WTC11 (cell line): ENCODE results near the gene STOM. TPM values are rescaled to one million over a fixed set of nuclear protein-coding genes. Genes with fewer than 3 reads are reported as not detected.

Source experiments
- ATAC-seq: fragments of 200-7000 bp; cut with Tn5 transposase; 2 replicates; pipeline ENCODE4 v1.10.0; 2021; ENCODE audit warnings: mild to moderate bottlenecking, moderate library complexity
- CTCF ChIA-PET: fragments of 300-600 bp; sonication (Branson Sonifier 250); formaldehyde crosslinking; loops from one replicate; lab custom pipeline; 2021; ENCODE audit warnings: antibody characterized with exemption; lab: Charles Lee
- POLR2A ChIA-PET: fragments of 350-600 bp; sonication (Branson Sonifier 250); formaldehyde crosslinking; loops from one replicate; lab custom pipeline; 2021; ENCODE audit warnings: antibody characterized with exemption; lab: Charles Lee
- DNase-seq: peaks from one replicate; pipeline ENCODE4 v3.0.0; 2021; ENCODE audit warnings: low spot score
- H3K27ac Mint-ChIP-seq: 2 replicates; pipeline ENCODE4 v1.8.0; 2021; ENCODE audit warnings: mixed read lengths
- H3K27me3 Mint-ChIP-seq: 2 replicates; pipeline ENCODE4 v1.8.0; 2021; ENCODE audit warnings: low read depth, mild to moderate bottlenecking, moderate library complexity, mixed read lengths
- H3K36me3 Mint-ChIP-seq: 2 replicates; pipeline ENCODE4 v1.8.0; 2021; ENCODE audit warnings: mixed read lengths
- H3K4me1 Mint-ChIP-seq: 2 replicates; pipeline ENCODE4 v1.8.0; 2022; ENCODE audit warnings: mixed read lengths
- H3K4me3 Mint-ChIP-seq: 2 replicates; pipeline ENCODE4 v1.8.0; 2021; ENCODE audit warnings: mild to moderate bottlenecking, moderate library complexity, mixed read lengths
- H3K9me3 Mint-ChIP-seq: 2 replicates; pipeline ENCODE4 v1.8.0; 2021; ENCODE audit warnings: mixed read lengths
- ERG ChIP-seq: fragments of 250-450 bp; sonication (Bioruptor Pico); IDR thresholded peaks from 2 replicates; pipeline ENCODE4 v1.8.0; 2021; ENCODE audit warnings: mild to moderate bottlenecking
- FOXJ3 ChIP-seq: sonication (generic); formaldehyde crosslinking; IDR thresholded peaks from 2 replicates; pipeline ENCODE4 v1.9.0; 2021; ENCODE audit warnings: missing genetic modification reagents, mild to moderate bottlenecking, borderline replicate concordance
- HMGXB4 ChIP-seq: sonication (generic); formaldehyde crosslinking; IDR thresholded peaks from 2 replicates; pipeline ENCODE4 v1.8.1; 2023; ENCODE audit warnings: mild to moderate bottlenecking, moderate library complexity, missing genetic modification reagents
- JAZF1 ChIP-seq: fragments of 250-450 bp; sonication (Bioruptor Pico); IDR thresholded peaks from 2 replicates; pipeline ENCODE4 v1.9.0; 2021; ENCODE audit warnings: moderate library complexity, mild to moderate bottlenecking, inconsistent platforms
- MYBL2 ChIP-seq: sonication (generic); formaldehyde crosslinking; IDR thresholded peaks from 2 replicates; pipeline ENCODE4 v1.8.1; 2023; ENCODE audit warnings: mild to moderate bottlenecking, moderate library complexity, missing genetic modification reagents
- NR1H2 ChIP-seq: sonication (generic); formaldehyde crosslinking; IDR thresholded peaks from 2 replicates; pipeline ENCODE4 v1.9.0; 2021; ENCODE audit warnings: mild to moderate bottlenecking, moderate library complexity, missing genetic modification reagents
- NR3C1 ChIP-seq: sonication (generic); formaldehyde crosslinking; conservative IDR thresholded peaks from 2 replicates; pipeline ENCODE4 v1.8.1; 2023; ENCODE audit warnings: low read depth, mild to moderate bottlenecking, missing genetic modification reagents
- PRRX2 ChIP-seq: fragments of 250-450 bp; sonication (Bioruptor Pico); IDR thresholded peaks from 2 replicates; pipeline ENCODE4 v1.8.0; 2021; ENCODE audit warnings: mild to moderate bottlenecking
- SMAD3 ChIP-seq: sonication (generic); formaldehyde crosslinking; IDR thresholded peaks from 2 replicates; pipeline ENCODE4 v1.8.0; 2022; ENCODE audit warnings: missing genetic modification reagents, mild to moderate bottlenecking, borderline replicate concordance
- TEAD1 ChIP-seq: sonication (generic); formaldehyde crosslinking; IDR thresholded peaks from 2 replicates; pipeline ENCODE4 v1.8.0; 2022; ENCODE audit warnings: mild to moderate bottlenecking, missing genetic modification reagents
- ZBTB43 ChIP-seq: sonication (generic); formaldehyde crosslinking; IDR thresholded peaks from 2 replicates; pipeline ENCODE4 v1.8.1; 2023; ENCODE audit warnings: mild to moderate bottlenecking, missing genetic modification reagents
- ZNF416 ChIP-seq: fragments of 250-450 bp; sonication (Bioruptor Pico); IDR thresholded peaks from 2 replicates; pipeline ENCODE4 v1.9.0; 2021; ENCODE audit warnings: mild to moderate bottlenecking, inconsistent platforms
- ZNF423 ChIP-seq: fragments of 250-450 bp; sonication (Bioruptor Pico); IDR thresholded peaks from 2 replicates; pipeline ENCODE4 v2.1.2; 2022; ENCODE audit warnings: mild to moderate bottlenecking, moderate library complexity
- ZNF512 ChIP-seq: sonication (generic); formaldehyde crosslinking; IDR thresholded peaks from 2 replicates; pipeline ENCODE4 v1.8.1; 2022; ENCODE audit warnings: missing genetic modification reagents, borderline replicate concordance
- ZNF671 ChIP-seq: fragments of 250-450 bp; sonication (Bioruptor Pico); IDR thresholded peaks from 2 replicates; pipeline ENCODE4 v1.8.0; 2021; ENCODE audit warnings: mild to moderate bottlenecking
- ZSCAN18 ChIP-seq: fragments of 250-450 bp; sonication (Bioruptor Pico); IDR thresholded peaks from 2 replicates; pipeline ENCODE4 v2.1.2; 2022; ENCODE audit warnings: mild to moderate bottlenecking, moderate library complexity
- total RNA-seq: library from RNA; stranded (reverse); gene quantifications from 3 replicates; pipeline ENCODE4 v1.2.3, GENCODE V29; 2021

Gene STOM
- total RNA-seq, 1 experiment from 2014 or later: 32.9 TPM

- H3K27ac Mint-ChIP-seq: no peak overlapping the region
- H3K9me3 Mint-ChIP-seq: no peaks in the 10 kb centered on the region
- DNase-seq: peak; percentile 34
- H3K27me3 Mint-ChIP-seq: peaks cover 21% of the 10 kb centered on the region
- CTCF ChIA-PET: interaction anchor here (1.0 to 4.2 kb wide), 8 partner anchors 10 to 239 kb away, joined by 3 to 27 read pairs (median 8); partner anchors contain the start of gene GSN
- TF ChIP-seq ZNF423 (CRISPR knock-in tag) (peak; percentile 32; the same call in 1 of the 2 replicates), ZNF512 (CRISPR knock-in tag) (no peak)
- TF ChIP-seq, all 79 proteins: peak for 1
- POLR2A ChIA-PET: interaction anchor here (1.0 to 1.3 kb wide), 2 partner anchors 10 to 14 kb away, joined by 3 read pairs; no protein-coding TSS in a partner anchor
- peak overlapping the region; percentile 59 for H3K4me3 Mint-ChIP-seq
- peaks cover 23% of the 10 kb centered on the region for H3K4me1 Mint-ChIP-seq
- H3K36me3 Mint-ChIP-seq: no peaks in the 10 kb centered on the region
- ATAC-seq: peak; percentile 44
Observed at GRCh38 chr9:121298689-121299466, 71.2 kb downstream of the STOM start.

GRCh38 chr9:121298016-121298538 lies 72.0 kb downstream of the STOM start:
- Mint-ChIP-seq H3K9me3 (no peaks in the 10 kb centered on the region), H3K27me3 (peaks cover 21% of the 10 kb centered on the region), H3K4me1 (peaks cover 23% of the 10 kb centered on the region), H3K36me3 (no peaks in the 10 kb centered on the region), H3K27ac (no peak overlapping the region), H3K4me3 (no peak overlapping the region)
- TF ChIP-seq SMAD3: no peak
- no peak for TF ChIP-seq ZSCAN18
- no peak for TF ChIP-seq ERG (CRISPR knock-in tag)
- TF ChIP-seq JAZF1 (CRISPR knock-in tag): no peak
- no peak for TF ChIP-seq FOXJ3 (CRISPR knock-in tag)
- TF ChIP-seq TEAD1 (CRISPR knock-in tag): no peak
- TF ChIP-seq PRRX2 (CRISPR knock-in tag): no peak
- TF ChIP-seq NR1H2 (CRISPR knock-in tag): no peak
- no peak for TF ChIP-seq HMGXB4 (CRISPR knock-in tag)
- ChIA-PET POLR2A (no interaction called here), CTCF (interaction anchor here (1.5 to 4.2 kb wide), 5 partner anchors 10 to 101 kb away, joined by 5 to 27 read pairs (median 15); no protein-coding TSS in a partner anchor)
- 0 out of 2 replicates have a peak, but pooled peaks have one; percentile 8 for ATAC-seq
- DNase-seq: no peak

GRCh38 chr9:121297389-121297788 lies 72.7 kb downstream of the STOM start:
- H3K4me3 Mint-ChIP-seq: no peak overlapping the region
- no peaks in the 10 kb centered on the region for H3K36me3 Mint-ChIP-seq

More at GRCh38 chr9:121297389-121297788, 72.7 kb downstream of the STOM start:
- peaks cover 25% of the 10 kb centered on the region for H3K27me3 Mint-ChIP-seq
- DNase-seq (no peak), ATAC-seq (no peak)
- no peak overlapping the region for H3K27ac Mint-ChIP-seq
- H3K9me3 Mint-ChIP-seq: no peaks in the 10 kb centered on the region
- POLR2A ChIA-PET: interaction anchor here (1.0 kb wide), 1 partner anchor 96 kb away, joined by 3 read pairs; no protein-coding TSS in a partner anchor
- CTCF ChIA-PET: interaction anchor here (2.1 to 4.2 kb wide), 3 partner anchors 9 to 22 kb away, joined by 15 to 27 read pairs (median 19); no protein-coding TSS in a partner anchor
- TF ChIP-seq ZNF416 (CRISPR knock-in tag): no peak
- TF ChIP-seq NR3C1 (CRISPR knock-in tag): no peak
- TF ChIP-seq MYBL2 (CRISPR knock-in tag): no peak
- no peak for TF ChIP-seq ZBTB43 (CRISPR knock-in tag)
- no peak for TF ChIP-seq ZNF671 (CRISPR knock-in tag)
- H3K4me1 Mint-ChIP-seq: peaks cover 27% of the 10 kb centered on the region
